ENCODE data around the gene STARD13.

STARD13 gene

GRCh38 chr13:33078263-33078662 lies 207.3 kb downstream of the STARD13 start:
- Mint-ChIP-seq H3K27me3 (ENCODE audit: low read depth) (no peaks in the 10 kb centered on the region), H3K27ac (peak overlapping the region in 1 of 3 experiments; percentile 25), H3K9me3 (no peaks in the 10 kb centered on the region), H3K36me3 (ENCODE audit: low read depth) (no peaks in the 10 kb centered on the region), H3K4me3 (no peak overlapping the region), H3K4me1 (peaks cover 18% of the 10 kb centered on the region)
- no peak for TF ChIP-seq CTCF (IDR thresholded peaks at IDR 0.05; ENCODE audit: unreplicated experiment in 3 of 3)

- Mint-ChIP-seq H3K4me3 (no peak overlapping the region), H3K36me3 (ENCODE audit: low read depth) (no peaks in the 10 kb centered on the region), H3K9me3 (no peaks in the 10 kb centered on the region), H3K4me1 (peaks cover 18% of the 10 kb centered on the region), H3K27ac (no peak overlapping the region), H3K27me3 (ENCODE audit: low read depth) (no peaks in the 10 kb centered on the region)
- no peak for TF ChIP-seq CTCF (IDR thresholded peaks at IDR 0.05; ENCODE audit: unreplicated experiment in 3 of 3)
Observed at GRCh38 chr13:33076001-33076992, 209.3 kb downstream of the STARD13 start.

- Mint-ChIP-seq H3K9me3 (no peaks in the 10 kb centered on the region), H3K27me3 (ENCODE audit: low read depth) (no peaks in the 10 kb centered on the region), H3K36me3 (ENCODE audit: low read depth) (no peaks in the 10 kb centered on the region), H3K4me1 (peaks cover 3% of the 10 kb centered on the region), H3K4me3 (no peak overlapping the region), H3K27ac (no peak overlapping the region)
- TF ChIP-seq CTCF (IDR thresholded peaks at IDR 0.05; ENCODE audit: unreplicated experiment in 3 of 3), result no peak
Observed at GRCh38 chr13:33073338-33073737, 212.2 kb downstream of the STARD13 start.

GRCh38 chr13:33072759-33073158 lies 212.8 kb downstream of the STARD13 start:
- Mint-ChIP-seq H3K27me3 (ENCODE audit: low read depth) (no peaks in the 10 kb centered on the region), H3K4me3 (no peak overlapping the region), H3K27ac (no peak overlapping the region), H3K9me3 (no peaks in the 10 kb centered on the region), H3K4me1 (no peaks in the 10 kb centered on the region), H3K36me3 (ENCODE audit: low read depth) (no peaks in the 10 kb centered on the region)
- no peak for TF ChIP-seq CTCF (IDR thresholded peaks at IDR 0.05; ENCODE audit: unreplicated experiment in 3 of 3)

- Mint-ChIP-seq H3K27me3 (ENCODE audit: low read depth) (no peaks in the 10 kb centered on the region), H3K27ac (no peak overlapping the region), H3K4me1 (no peaks in the 10 kb centered on the region), H3K9me3 (no peaks in the 10 kb centered on the region), H3K36me3 (ENCODE audit: low read depth) (no peaks in the 10 kb centered on the region), H3K4me3 (no peak overlapping the region)
- TF ChIP-seq CTCF (IDR thresholded peaks at IDR 0.05; ENCODE audit: unreplicated experiment in 3 of 3), result no peak
Observed at GRCh38 chr13:33072282-33072681, 213.3 kb downstream of the STARD13 start.

- no peak overlapping the region for H3K27ac Mint-ChIP-seq
- H3K4me1 Mint-ChIP-seq, result no peaks in the 10 kb centered on the region
- no peaks in the 10 kb centered on the region for H3K9me3 Mint-ChIP-seq
- H3K4me3 Mint-ChIP-seq, result no peak overlapping the region
- no peaks in the 10 kb centered on the region for H3K36me3 Mint-ChIP-seq (ENCODE audit: low read depth)
- no peak for TF ChIP-seq CTCF (IDR thresholded peaks at IDR 0.05; ENCODE audit: unreplicated experiment in 3 of 3)
- H3K27me3 Mint-ChIP-seq (ENCODE audit: low read depth), result no peaks in the 10 kb centered on the region
Observed at GRCh38 chr13:33070713-33071112, 214.8 kb downstream of the STARD13 start.
